ENCODE results near the gene GREM2. TPM values are rescaled to one million over a fixed set of nuclear protein-coding genes. Genes with fewer than 3 reads are reported as not detected.

GREM2 gene
- total RNA-seq, 1 experiment from 2014 or later: not detected

GRCh38 chr1:240538776-240539430 lies 73.1 kb downstream of the GREM2 start:
- no TSS peak for BruUV-seq (replicated peaks)
- Histone ChIP-seq H3K27ac (ENCODE audit: low read depth, low read length, poor library complexity, severe bottlenecking) (no peak overlapping the region), H3K4me3 (ENCODE audit: low read depth, low read length, poor library complexity, severe bottlenecking) (no peak overlapping the region), H3K9me3 (ENCODE audit: low read depth, low read length, poor library complexity, severe bottlenecking) (no peaks in the 10 kb centered on the region), H3K27me3 (replicated peaks; ENCODE audit: insufficient read depth, low read depth, low read length, poor library complexity) (peaks cover 14% of the 10 kb centered on the region), H3K36me3 (ENCODE audit: insufficient read depth, low read length, poor library complexity, severe bottlenecking) (no peaks in the 10 kb centered on the region), H3K4me1 (ENCODE audit: insufficient read depth, low read length, poor library complexity, severe bottlenecking) (no peaks in the 10 kb centered on the region)
- POLR2A ChIA-PET (ENCODE audit: low non-redundant PET): no interaction called here
- no peak for TF ChIP-seq EZH2 (IDR thresholded peaks at IDR 0.05; ENCODE audit: borderline replicate concordance, low read depth, low read length, poor library complexity, severe bottlenecking)
- TF ChIP-seq, protein P1, sequence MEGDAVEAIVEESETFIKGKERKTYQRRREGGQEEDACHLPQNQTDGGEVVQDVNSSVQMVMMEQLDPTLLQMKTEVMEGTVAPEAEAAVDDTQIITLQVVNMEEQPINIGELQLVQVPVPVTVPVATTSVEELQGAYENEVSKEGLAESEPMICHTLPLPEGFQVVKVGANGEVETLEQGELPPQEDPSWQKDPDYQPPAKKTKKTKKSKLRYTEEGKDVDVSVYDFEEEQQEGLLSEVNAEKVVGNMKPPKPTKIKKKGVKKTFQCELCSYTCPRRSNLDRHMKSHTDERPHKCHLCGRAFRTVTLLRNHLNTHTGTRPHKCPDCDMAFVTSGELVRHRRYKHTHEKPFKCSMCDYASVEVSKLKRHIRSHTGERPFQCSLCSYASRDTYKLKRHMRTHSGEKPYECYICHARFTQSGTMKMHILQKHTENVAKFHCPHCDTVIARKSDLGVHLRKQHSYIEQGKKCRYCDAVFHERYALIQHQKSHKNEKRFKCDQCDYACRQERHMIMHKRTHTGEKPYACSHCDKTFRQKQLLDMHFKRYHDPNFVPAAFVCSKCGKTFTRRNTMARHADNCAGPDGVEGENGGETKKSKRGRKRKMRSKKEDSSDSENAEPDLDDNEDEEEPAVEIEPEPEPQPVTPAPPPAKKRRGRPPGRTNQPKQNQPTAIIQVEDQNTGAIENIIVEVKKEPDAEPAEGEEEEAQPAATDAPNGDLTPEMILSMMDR (conservative IDR thresholded peaks at IDR 0.05; ENCODE audit: low read depth, low read length): no peak
- CTCF ChIA-PET: no interaction called here
- DNase-seq (ENCODE audit: low spot score): no peak
- intact Hi-C loops (cut with micrococcal nuclease; ENCODE audit: unreplicated experiment): no loop called here

DNA sequence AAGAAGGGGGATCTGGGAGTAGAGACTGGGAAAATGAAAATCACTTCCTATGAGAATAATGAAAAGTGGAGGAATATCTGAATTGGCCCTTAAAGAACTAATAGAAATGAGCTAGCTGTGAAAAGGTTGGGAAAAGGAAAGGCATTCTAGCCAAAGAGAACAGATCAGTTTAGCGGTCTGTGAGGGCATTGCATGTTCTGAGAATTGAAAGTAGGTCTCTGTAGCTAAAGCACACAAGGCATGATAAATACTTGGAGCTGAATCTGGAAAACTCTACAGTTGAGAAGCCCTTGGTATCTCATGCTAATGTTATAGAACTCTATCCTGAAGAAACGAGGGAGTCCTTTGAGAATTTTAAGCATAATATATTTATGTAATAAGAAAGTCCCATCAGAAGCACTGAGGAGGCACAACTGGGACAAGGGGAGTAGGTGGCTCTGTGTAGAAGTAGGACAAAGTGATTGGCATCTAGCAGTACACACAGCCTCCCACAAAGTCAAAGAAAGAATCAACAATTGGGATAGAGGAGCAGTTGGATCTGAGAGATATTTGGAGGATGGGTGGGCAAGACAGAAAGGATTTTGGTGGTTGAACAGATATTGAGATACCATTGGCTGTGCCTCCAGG lies 78.7 kb downstream of the GREM2 start:
- Histone ChIP-seq H3K36me3 (ENCODE audit: insufficient read depth, low read length, poor library complexity, severe bottlenecking) (no peaks in the 10 kb centered on the region), H3K4me1 (ENCODE audit: insufficient read depth, low read length, poor library complexity, severe bottlenecking) (no peaks in the 10 kb centered on the region), H3K4me3 (ENCODE audit: low read depth, low read length, poor library complexity, severe bottlenecking) (no peak overlapping the region), H3K27me3 (replicated peaks; ENCODE audit: insufficient read depth, low read depth, low read length, poor library complexity) (peaks cover 26% of the 10 kb centered on the region), H3K27ac (ENCODE audit: low read depth, low read length, poor library complexity, severe bottlenecking) (no peak overlapping the region), H3K9me3 (ENCODE audit: low read depth, low read length, poor library complexity, severe bottlenecking) (no peaks in the 10 kb centered on the region)
- POLR2A ChIA-PET (ENCODE audit: low non-redundant PET): no interaction called here
- TF ChIP-seq EZH2 (IDR thresholded peaks at IDR 0.05; ENCODE audit: borderline replicate concordance, low read depth, low read length, poor library complexity, severe bottlenecking): no peak
- TF ChIP-seq, protein P1 (conservative IDR thresholded peaks at IDR 0.05; ENCODE audit: low read depth, low read length): no peak
- no TSS peak for BruUV-seq (replicated peaks)
- CTCF ChIA-PET: no interaction called here
- intact Hi-C loops (cut with micrococcal nuclease; ENCODE audit: unreplicated experiment): no loop called here
- no peak for DNase-seq (ENCODE audit: low spot score)

GRCh38 chr1:240528591-240528990 lies 83.4 kb downstream of the GREM2 start:
- H3K4me3 ChIP-seq (ENCODE audit: low read depth, low read length, poor library complexity, severe bottlenecking): no peak overlapping the region
- no peaks in the 10 kb centered on the region for H3K9me3 ChIP-seq (ENCODE audit: low read depth, low read length, poor library complexity, severe bottlenecking)
- no peak for DNase-seq (ENCODE audit: low spot score)
- no peaks in the 10 kb centered on the region for H3K4me1 ChIP-seq (ENCODE audit: insufficient read depth, low read length, poor library complexity, severe bottlenecking)
- intact Hi-C loops (cut with micrococcal nuclease; ENCODE audit: unreplicated experiment): no loop called here
- ChIA-PET CTCF (no interaction called here), POLR2A (ENCODE audit: low non-redundant PET) (no interaction called here)
- peaks cover 29% of the 10 kb centered on the region for H3K27me3 ChIP-seq (replicated peaks; ENCODE audit: insufficient read depth, low read depth, low read length, poor library complexity)
- no TSS peak for BruUV-seq (replicated peaks)
- no peaks in the 10 kb centered on the region for H3K36me3 ChIP-seq (ENCODE audit: insufficient read depth, low read length, poor library complexity, severe bottlenecking)
- TF ChIP-seq, protein P1 (conservative IDR thresholded peaks at IDR 0.05; ENCODE audit: low read depth, low read length): no peak
- no peak for TF ChIP-seq EZH2 (IDR thresholded peaks at IDR 0.05; ENCODE audit: borderline replicate concordance, low read depth, low read length, poor library complexity, severe bottlenecking)
- H3K27ac ChIP-seq (ENCODE audit: low read depth, low read length, poor library complexity, severe bottlenecking): no peak overlapping the region
